IPS DF 6.9 (cell line): ENCODE results near the gene AGBL1.

Source experiments
- DNase-seq: peaks from one replicate; pipeline ENCODE4 v3.0.0-alpha.2; 2013; ENCODE audit warnings: low read depth, low spot score
- H3K27ac ChIP-seq: one replicate; pipeline ENCODE4 v1.5.1; 2013; ENCODE audit warnings: low read length, control low read depth
- H3K27me3 ChIP-seq: 2 replicates; pipeline ENCODE4 v1.6.1; 2013; ENCODE audit warnings: mild to moderate bottlenecking, low read length; ENCODE audit not compliant: control insufficient read depth, insufficient read depth
- H3K36me3 ChIP-seq: 2 replicates; pipeline ENCODE4 v1.6.1; 2013; ENCODE audit warnings: low read length; ENCODE audit not compliant: control insufficient read depth, insufficient read depth
- H3K4me1 ChIP-seq: 2 replicates; pipeline ENCODE4 v1.6.1; 2013; ENCODE audit warnings: low read length; ENCODE audit not compliant: control insufficient read depth, insufficient read depth
- H3K4me3 ChIP-seq: 2 replicates; pipeline ENCODE4 v1.5.1; 2013; ENCODE audit warnings: mild to moderate bottlenecking, low read length
- H3K9me3 ChIP-seq: 2 replicates; pipeline ENCODE4 v1.6.1; 2013; ENCODE audit warnings: low read length, inconsistent platforms; ENCODE audit not compliant: control insufficient read depth, insufficient read depth
- WGBS: extraction: QIAGEN DNeasy Blood & Tissue Kit; methylation state at CpG from one replicate; pipeline ENCODE4 v1.1.7; 2013; ENCODE audit warnings: mixed read lengths, missing lambda C conversion rate; ENCODE audit not compliant: insufficient read length, insufficient coverage; 5-methylcytosine and 5-hydroxymethylcytosine counted together

AGBL1 gene

GRCh38 chr15:86268558-86268957 is 188.9 kb downstream of the AGBL1 start:
- H3K36me3 ChIP-seq, result no peaks in the 10 kb centered on the region
- H3K4me3 ChIP-seq, result no peak overlapping the region
- no CpG with 5 or more reads among the region's 1 CpG for WGBS
- no peaks in the 10 kb centered on the region for H3K27me3 ChIP-seq
- H3K9me3 ChIP-seq, result no peaks in the 10 kb centered on the region
- no peaks in the 10 kb centered on the region for H3K4me1 ChIP-seq
- no peak for DNase-seq
- H3K27ac ChIP-seq, result no peak overlapping the region

GRCh38 chr15:86273309-86273708 is 193.6 kb downstream of the AGBL1 start:
- DNase-seq, result no peak
- H3K9me3 ChIP-seq, result no peaks in the 10 kb centered on the region
- no peaks in the 10 kb centered on the region for H3K27me3 ChIP-seq
- no peaks in the 10 kb centered on the region for H3K36me3 ChIP-seq
- no peak overlapping the region for H3K27ac ChIP-seq
- no peaks in the 10 kb centered on the region for H3K4me1 ChIP-seq
- H3K4me3 ChIP-seq, result no peak overlapping the region
- no CpG with 5 or more reads among the region's 2 CpGs for WGBS

GRCh38 chr15:86275361-86275760 is 195.7 kb downstream of the AGBL1 start:
- Histone ChIP-seq H3K9me3 (no peaks in the 10 kb centered on the region), H3K4me3 (no peak overlapping the region), H3K36me3 (no peaks in the 10 kb centered on the region), H3K27me3 (no peaks in the 10 kb centered on the region), H3K4me1 (no peaks in the 10 kb centered on the region), H3K27ac (no peak overlapping the region)
- no CpG with 5 or more reads among the region's 1 CpG for WGBS
- DNase-seq, result no peak

- Histone ChIP-seq H3K36me3 (no peaks in the 10 kb centered on the region), H3K9me3 (no peaks in the 10 kb centered on the region), H3K27ac (no peak overlapping the region), H3K27me3 (no peaks in the 10 kb centered on the region), H3K4me3 (no peak overlapping the region), H3K4me1 (no peaks in the 10 kb centered on the region)
- no peak for DNase-seq
- no CpG with 5 or more reads among the region's 5 CpGs for WGBS
Observed at GRCh38 chr15:86278586-86278985, 198.9 kb downstream of the AGBL1 start.

GRCh38 chr15:86284635-86285034 is 205.0 kb downstream of the AGBL1 start:
- Histone ChIP-seq H3K9me3 (no peaks in the 10 kb centered on the region), H3K27me3 (no peaks in the 10 kb centered on the region), H3K4me3 (no peak overlapping the region), H3K36me3 (no peaks in the 10 kb centered on the region), H3K4me1 (no peaks in the 10 kb centered on the region; the same call in 1 of the 2 replicates), H3K27ac (no peak overlapping the region)
- no peak for DNase-seq

- no peak for DNase-seq
- Histone ChIP-seq H3K27ac (no peak overlapping the region), H3K4me1 (peaks cover 3% of the 10 kb centered on the region), H3K9me3 (no peaks in the 10 kb centered on the region), H3K27me3 (no peaks in the 10 kb centered on the region), H3K36me3 (no peaks in the 10 kb centered on the region), H3K4me3 (no peak overlapping the region)
- no CpG with 5 or more reads among the region's 1 CpG for WGBS
Observed at GRCh38 chr15:86295511-86295910, 215.8 kb downstream of the AGBL1 start.

- H3K36me3 ChIP-seq, result no peaks in the 10 kb centered on the region
- H3K27ac ChIP-seq, result no peak overlapping the region
- peaks cover 3% of the 10 kb centered on the region for H3K4me1 ChIP-seq
- no peak for DNase-seq
- no CpG with 5 or more reads among the region's 2 CpGs for WGBS
- H3K27me3 ChIP-seq, result no peaks in the 10 kb centered on the region
- no peak overlapping the region for H3K4me3 ChIP-seq
- no peaks in the 10 kb centered on the region for H3K9me3 ChIP-seq
Observed at GRCh38 chr15:86296769-86297168, 217.1 kb downstream of the AGBL1 start.

- WGBS, result no CpG with 5 or more reads among the region's 4 CpGs
- DNase-seq, result no peak
- peaks cover 3% of the 10 kb centered on the region; the same call in 1 of the 2 replicates for H3K4me1 ChIP-seq
- no peak overlapping the region for H3K27ac ChIP-seq
- no peaks in the 10 kb centered on the region for H3K27me3 ChIP-seq
- no peak overlapping the region for H3K4me3 ChIP-seq
- no peaks in the 10 kb centered on the region for H3K9me3 ChIP-seq
- H3K36me3 ChIP-seq, result no peaks in the 10 kb centered on the region
Observed at GRCh38 chr15:86300390-86301125, 220.9 kb downstream of the AGBL1 start.

GRCh38 chr15:86311568-86312280 is 232.1 kb downstream of the AGBL1 start:
- WGBS, result no CpG with 5 or more reads among the region's 9 CpGs
- no peaks in the 10 kb centered on the region for H3K4me1 ChIP-seq
- no peak overlapping the region for H3K27ac ChIP-seq
- no peaks in the 10 kb centered on the region for H3K36me3 ChIP-seq
- H3K4me3 ChIP-seq, result no peak overlapping the region
- H3K27me3 ChIP-seq, result no peaks in the 10 kb centered on the region
- no peak for DNase-seq
- no peaks in the 10 kb centered on the region for H3K9me3 ChIP-seq

GRCh38 chr15:86312486-86312885 is 232.8 kb downstream of the AGBL1 start:
- Histone ChIP-seq H3K36me3 (no peaks in the 10 kb centered on the region), H3K27ac (no peak overlapping the region), H3K9me3 (no peaks in the 10 kb centered on the region), H3K4me1 (no peaks in the 10 kb centered on the region), H3K27me3 (no peaks in the 10 kb centered on the region), H3K4me3 (no peak overlapping the region)
- no CpG with 5 or more reads among the region's 4 CpGs for WGBS
- DNase-seq, result no peak

- Histone ChIP-seq H3K9me3 (no peaks in the 10 kb centered on the region), H3K4me3 (no peak overlapping the region), H3K27ac (no peak overlapping the region), H3K4me1 (no peaks in the 10 kb centered on the region), H3K36me3 (no peaks in the 10 kb centered on the region), H3K27me3 (no peaks in the 10 kb centered on the region)
- DNase-seq, result no peak
- no CpG with 5 or more reads among the region's 8 CpGs for WGBS
Observed at GRCh38 chr15:86316216-86316615, 236.5 kb downstream of the AGBL1 start.
